ENCODE measurements around the gene SCAMP5.

DNA sequence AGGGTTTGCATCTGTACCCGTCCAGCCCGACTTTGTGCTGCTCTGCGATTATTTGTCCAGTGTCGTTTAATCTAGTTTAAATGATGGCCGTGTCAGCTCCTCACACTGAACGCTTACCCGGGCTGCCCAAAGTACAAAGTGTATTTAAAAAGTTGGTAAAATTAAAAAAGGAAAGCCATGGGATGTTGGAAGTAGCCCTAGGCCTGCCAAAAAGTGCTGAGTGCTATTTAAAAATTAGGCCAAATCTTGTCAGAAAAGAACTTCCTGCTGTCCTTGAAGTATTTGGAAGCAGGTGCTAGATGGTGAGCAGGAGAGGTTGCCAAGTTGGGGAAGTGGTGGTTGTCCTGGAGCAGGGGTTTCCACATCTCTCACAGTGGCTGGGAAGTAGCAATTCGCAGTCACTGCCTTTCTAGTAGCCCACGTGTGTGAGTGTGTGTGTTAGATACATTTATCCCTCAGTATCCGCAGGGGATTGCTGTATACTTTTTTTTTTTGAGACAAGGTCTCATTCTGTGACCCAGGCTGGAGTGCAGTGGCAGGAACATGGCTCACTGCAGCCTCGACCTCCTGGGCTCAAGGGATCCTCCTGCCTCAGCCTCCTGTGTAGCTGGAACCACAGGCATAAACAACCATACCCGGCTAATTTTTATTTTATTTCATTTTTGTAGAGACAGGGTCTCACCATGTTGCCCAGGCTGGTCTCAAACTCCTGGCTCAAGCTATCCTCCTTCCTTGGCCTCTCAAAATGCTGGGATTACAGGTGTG, 28.7 kb downstream of the SCAMP5 start:
- TF ChIP-seq, protein P1, sequence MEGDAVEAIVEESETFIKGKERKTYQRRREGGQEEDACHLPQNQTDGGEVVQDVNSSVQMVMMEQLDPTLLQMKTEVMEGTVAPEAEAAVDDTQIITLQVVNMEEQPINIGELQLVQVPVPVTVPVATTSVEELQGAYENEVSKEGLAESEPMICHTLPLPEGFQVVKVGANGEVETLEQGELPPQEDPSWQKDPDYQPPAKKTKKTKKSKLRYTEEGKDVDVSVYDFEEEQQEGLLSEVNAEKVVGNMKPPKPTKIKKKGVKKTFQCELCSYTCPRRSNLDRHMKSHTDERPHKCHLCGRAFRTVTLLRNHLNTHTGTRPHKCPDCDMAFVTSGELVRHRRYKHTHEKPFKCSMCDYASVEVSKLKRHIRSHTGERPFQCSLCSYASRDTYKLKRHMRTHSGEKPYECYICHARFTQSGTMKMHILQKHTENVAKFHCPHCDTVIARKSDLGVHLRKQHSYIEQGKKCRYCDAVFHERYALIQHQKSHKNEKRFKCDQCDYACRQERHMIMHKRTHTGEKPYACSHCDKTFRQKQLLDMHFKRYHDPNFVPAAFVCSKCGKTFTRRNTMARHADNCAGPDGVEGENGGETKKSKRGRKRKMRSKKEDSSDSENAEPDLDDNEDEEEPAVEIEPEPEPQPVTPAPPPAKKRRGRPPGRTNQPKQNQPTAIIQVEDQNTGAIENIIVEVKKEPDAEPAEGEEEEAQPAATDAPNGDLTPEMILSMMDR (conservative IDR thresholded peaks at IDR 0.05; ENCODE audit: low read length) = no peak
- no peak for TF ChIP-seq EZH2phosphoT487 (IDR thresholded peaks at IDR 0.05; ENCODE audit: borderline replicate concordance)
